NCI-H345 treated with DMSO at 0.1 percent for 48 hours (cell line): ENCODE results near the gene TCEAL1.

Experiments used
- DNase-seq: peaks from one replicate; lab custom pipeline; 2025; ENCODE audit not compliant: unreplicated experiment; lab: John Stamatoyannopoulos, UW

Gene TCEAL1

DNA sequence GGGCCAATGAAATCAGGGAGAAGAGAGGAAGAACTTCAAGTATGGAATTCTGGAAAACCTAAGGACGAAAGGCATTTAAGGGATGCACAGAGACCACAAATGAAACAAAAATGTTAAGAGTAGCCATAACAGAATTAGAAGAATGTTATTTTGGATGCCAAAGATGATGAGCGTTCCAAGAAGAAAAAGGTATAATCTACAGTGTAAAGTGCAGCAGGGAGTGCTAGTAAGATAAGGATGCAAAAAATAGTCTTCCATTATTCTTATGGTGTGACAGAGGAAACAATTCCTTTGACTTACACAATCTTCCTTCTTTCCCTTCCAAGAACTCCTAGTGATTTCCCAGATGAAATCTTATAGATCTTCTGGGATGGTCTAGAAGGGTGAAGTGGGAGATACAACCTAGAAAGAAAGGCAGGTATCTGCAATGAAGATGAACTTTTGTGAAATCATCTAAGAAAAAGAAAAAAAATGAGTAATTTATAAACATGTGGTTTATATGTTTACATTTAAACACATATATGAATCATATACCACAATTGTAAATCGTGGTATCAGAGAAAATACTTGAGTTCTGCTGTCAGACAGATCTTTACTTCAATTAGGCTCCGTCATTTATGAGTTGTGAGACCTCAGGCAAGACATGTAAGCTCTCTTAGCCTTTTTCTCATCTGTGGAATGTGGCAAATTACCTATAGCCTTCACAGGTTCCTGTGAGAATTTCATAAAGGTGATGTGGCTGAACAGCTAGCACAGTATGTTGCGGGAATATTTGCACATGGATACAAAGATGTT, 49.6 kb downstream of the TCEAL1 start:
- DNase-seq = no peak
